Measurements from ENCODE around the gene COL23A1. TPM values are rescaled to one million over a fixed set of nuclear protein-coding genes. Genes with fewer than 3 reads are reported as not detected.

Gene COL23A1
- total and polyA plus RNA-seq, 2 experiments from 2014 or later: 4.8 to 8.2 TPM

DNA sequence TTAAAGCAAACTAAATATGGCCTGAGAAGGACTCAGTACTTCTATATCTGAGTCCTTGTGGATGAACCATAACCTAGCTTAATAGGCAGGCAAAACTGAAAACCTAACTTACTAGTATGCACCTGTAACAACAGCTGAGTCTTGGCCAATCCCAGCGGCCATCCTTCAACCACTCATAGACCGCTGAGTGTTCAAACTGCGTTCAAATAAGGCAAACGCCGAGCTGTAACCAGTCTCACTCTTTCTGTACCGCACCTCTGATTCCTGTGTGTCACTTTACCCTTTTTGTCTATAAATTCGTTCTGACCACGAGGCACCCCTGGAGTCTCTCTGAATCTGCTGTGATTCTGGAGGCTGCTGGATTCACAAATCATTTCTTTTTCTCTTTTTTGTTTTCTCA is 170.5 kb downstream of the COL23A1 start:
- Histone ChIP-seq H3K4me2 (peak overlapping the region; percentile 67; the same call in 1 of the 2 replicates), H3F3A (replicated peaks; ENCODE audit: low read depth) (no peaks in the 10 kb centered on the region), H3K27ac (ENCODE audit: low read depth) (peak overlapping the region; percentile 92), H3K9me2 (ENCODE audit: insufficient read depth) (no peaks in the 10 kb centered on the region), H2AFZ (peak overlapping the region; percentile 69; the same call in 1 of the 2 replicates), H3K4me1 (ENCODE audit: insufficient read depth) (peaks cover 29% of the 10 kb centered on the region), H3K27me3 (ENCODE audit: insufficient read depth) (no peaks in the 10 kb centered on the region), H4K20me1 (replicated peaks; ENCODE audit: insufficient read depth) (no peaks in the 10 kb centered on the region), H3K4me3 (no peak overlapping the region), H3K79me2 (replicated peaks; ENCODE audit: insufficient read depth) (no peaks in the 10 kb centered on the region; the same call in 1 of the 2 replicates), H3K36me3 (ENCODE audit: insufficient read depth) (no peaks in the 10 kb centered on the region)
- Mint-ChIP-seq H3K9me3 (no peaks in the 10 kb centered on the region), H3K27ac (peak overlapping the region; percentile 19), H3K27me3 (ENCODE audit: insufficient read depth, low read depth, poor library complexity) (peaks cover 12% of the 10 kb centered on the region), H3K4me1 (peaks cover 51% of the 10 kb centered on the region), H3K36me3 (ENCODE audit: low read depth) (no peaks in the 10 kb centered on the region), H3K4me3 (peak overlapping the region; percentile 16; the same call in 1 of the 3 replicates)
- TF ChIP-seq, protein P1, sequence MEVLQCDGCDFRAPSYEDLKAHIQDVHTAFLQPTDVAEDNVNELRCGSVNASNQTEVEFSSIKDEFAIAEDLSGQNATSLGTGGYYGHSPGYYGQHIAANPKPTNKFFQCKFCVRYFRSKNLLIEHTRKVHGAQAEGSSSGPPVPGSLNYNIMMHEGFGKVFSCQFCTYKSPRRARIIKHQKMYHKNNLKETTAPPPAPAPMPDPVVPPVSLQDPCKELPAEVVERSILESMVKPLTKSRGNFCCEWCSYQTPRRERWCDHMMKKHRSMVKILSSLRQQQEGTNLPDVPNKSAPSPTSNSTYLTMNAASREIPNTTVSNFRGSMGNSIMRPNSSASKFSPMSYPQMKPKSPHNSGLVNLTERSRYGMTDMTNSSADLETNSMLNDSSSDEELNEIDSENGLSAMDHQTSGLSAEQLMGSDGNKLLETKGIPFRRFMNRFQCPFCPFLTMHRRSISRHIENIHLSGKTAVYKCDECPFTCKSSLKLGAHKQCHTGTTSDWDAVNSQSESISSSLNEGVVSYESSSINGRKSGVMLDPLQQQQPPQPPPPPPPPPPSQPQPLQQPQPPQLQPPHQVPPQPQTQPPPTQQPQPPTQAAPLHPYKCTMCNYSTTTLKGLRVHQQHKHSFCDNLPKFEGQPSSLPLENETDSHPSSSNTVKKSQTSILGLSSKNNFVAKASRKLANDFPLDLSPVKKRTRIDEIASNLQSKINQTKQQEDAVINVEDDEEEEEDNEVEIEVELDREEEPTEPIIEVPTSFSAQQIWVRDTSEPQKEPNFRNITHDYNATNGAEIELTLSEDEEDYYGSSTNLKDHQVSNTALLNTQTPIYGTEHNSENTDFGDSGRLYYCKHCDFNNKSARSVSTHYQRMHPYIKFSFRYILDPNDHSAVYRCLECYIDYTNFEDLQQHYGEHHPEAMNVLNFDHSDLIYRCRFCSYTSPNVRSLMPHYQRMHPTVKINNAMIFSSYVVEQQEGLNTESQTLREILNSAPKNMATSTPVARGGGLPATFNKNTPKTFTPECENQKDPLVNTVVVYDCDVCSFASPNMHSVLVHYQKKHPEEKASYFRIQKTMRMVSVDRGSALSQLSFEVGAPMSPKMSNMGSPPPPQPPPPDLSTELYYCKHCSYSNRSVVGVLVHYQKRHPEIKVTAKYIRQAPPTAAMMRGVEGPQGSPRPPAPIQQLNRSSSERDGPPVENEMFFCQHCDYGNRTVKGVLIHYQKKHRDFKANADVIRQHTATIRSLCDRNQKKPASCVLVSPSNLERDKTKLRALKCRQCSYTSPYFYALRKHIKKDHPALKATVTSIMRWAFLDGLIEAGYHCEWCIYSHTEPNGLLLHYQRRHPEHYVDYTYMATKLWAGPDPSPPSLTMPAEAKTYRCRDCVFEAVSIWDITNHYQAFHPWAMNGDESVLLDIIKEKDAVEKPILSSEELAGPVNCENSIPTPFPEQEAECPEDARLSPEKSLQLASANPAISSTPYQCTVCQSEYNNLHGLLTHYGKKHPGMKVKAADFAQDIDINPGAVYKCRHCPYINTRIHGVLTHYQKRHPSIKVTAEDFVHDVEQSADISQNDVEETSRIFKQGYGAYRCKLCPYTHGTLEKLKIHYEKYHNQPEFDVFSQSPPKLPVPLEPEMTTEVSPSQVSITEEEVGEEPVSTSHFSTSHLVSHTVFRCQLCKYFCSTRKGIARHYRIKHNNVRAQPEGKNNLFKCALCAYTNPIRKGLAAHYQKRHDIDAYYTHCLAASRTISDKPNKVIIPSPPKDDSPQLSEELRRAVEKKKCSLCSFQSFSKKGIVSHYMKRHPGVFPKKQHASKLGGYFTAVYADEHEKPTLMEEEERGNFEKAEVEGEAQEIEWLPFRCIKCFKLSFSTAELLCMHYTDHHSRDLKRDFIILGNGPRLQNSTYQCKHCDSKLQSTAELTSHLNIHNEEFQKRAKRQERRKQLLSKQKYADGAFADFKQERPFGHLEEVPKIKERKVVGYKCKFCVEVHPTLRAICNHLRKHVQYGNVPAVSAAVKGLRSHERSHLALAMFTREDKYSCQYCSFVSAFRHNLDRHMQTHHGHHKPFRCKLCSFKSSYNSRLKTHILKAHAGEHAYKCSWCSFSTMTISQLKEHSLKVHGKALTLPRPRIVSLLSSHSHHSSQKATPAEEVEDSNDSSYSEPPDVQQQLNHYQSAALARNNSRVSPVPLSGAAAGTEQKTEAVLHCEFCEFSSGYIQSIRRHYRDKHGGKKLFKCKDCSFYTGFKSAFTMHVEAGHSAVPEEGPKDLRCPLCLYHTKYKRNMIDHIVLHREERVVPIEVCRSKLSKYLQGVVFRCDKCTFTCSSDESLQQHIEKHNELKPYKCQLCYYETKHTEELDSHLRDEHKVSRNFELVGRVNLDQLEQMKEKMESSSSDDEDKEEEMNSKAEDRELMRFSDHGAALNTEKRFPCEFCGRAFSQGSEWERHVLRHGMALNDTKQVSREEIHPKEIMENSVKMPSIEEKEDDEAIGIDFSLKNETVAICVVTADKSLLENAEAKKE (CRISPR knock-in tag; IDR thresholded peaks at IDR 0.05): no peak
- TF ChIP-seq, protein P2, sequence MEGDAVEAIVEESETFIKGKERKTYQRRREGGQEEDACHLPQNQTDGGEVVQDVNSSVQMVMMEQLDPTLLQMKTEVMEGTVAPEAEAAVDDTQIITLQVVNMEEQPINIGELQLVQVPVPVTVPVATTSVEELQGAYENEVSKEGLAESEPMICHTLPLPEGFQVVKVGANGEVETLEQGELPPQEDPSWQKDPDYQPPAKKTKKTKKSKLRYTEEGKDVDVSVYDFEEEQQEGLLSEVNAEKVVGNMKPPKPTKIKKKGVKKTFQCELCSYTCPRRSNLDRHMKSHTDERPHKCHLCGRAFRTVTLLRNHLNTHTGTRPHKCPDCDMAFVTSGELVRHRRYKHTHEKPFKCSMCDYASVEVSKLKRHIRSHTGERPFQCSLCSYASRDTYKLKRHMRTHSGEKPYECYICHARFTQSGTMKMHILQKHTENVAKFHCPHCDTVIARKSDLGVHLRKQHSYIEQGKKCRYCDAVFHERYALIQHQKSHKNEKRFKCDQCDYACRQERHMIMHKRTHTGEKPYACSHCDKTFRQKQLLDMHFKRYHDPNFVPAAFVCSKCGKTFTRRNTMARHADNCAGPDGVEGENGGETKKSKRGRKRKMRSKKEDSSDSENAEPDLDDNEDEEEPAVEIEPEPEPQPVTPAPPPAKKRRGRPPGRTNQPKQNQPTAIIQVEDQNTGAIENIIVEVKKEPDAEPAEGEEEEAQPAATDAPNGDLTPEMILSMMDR (conservative IDR thresholded peaks at IDR 0.05; ENCODE audit: low read depth in 2 of 2): no peak
- no peak for TF ChIP-seq JUNB (IDR thresholded peaks at IDR 0.05; ENCODE audit: unreplicated experiment)
- no peak for DNase-seq (ENCODE audit: low spot score)
- ATAC-seq: no peak

DNA sequence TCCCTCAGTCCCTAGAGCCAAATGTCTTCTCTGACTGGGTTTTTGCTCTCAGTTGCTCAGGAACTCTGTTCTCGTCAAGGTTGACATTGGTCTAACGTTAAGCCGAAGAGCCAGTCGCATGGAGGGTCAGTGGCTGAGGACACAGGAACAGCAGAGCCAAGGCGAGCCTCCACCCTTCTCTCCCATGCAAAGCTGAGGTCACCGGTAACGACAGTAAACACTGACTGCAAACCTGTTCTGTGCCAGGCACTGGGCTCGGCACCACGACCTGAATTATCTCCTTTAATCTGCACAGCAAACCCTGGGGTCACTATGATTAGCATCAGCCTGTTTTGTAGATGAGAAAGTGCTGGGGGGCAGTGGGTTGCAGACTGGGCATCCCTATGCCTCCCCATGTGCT is 171.0 kb downstream of the COL23A1 start:
- Histone ChIP-seq H2AFZ (no peak overlapping the region), H3K36me3 (ENCODE audit: insufficient read depth) (no peaks in the 10 kb centered on the region), H4K20me1 (replicated peaks; ENCODE audit: insufficient read depth) (no peaks in the 10 kb centered on the region), H3K4me2 (0 out of 2 replicates have a peak overlapping the region, but pooled peaks have one; percentile 67), H3K4me3 (no peak overlapping the region), H3K4me1 (ENCODE audit: insufficient read depth) (peaks cover 29% of the 10 kb centered on the region), H3F3A (replicated peaks; ENCODE audit: low read depth) (no peaks in the 10 kb centered on the region), H3K27me3 (ENCODE audit: insufficient read depth) (no peaks in the 10 kb centered on the region), H3K9me2 (ENCODE audit: insufficient read depth) (no peaks in the 10 kb centered on the region), H3K79me2 (replicated peaks; ENCODE audit: insufficient read depth) (no peaks in the 10 kb centered on the region; the same call in 1 of the 2 replicates), H3K27ac (ENCODE audit: low read depth) (no peak overlapping the region)
- DNase-seq (ENCODE audit: low spot score) (no peak), ATAC-seq (no peak)
- Mint-ChIP-seq H3K36me3 (ENCODE audit: low read depth) (no peaks in the 10 kb centered on the region), H3K4me3 (no peak overlapping the region; the same call in 2 of the 3 replicates), H3K9me3 (no peaks in the 10 kb centered on the region), H3K27me3 (ENCODE audit: insufficient read depth, low read depth, poor library complexity) (peaks cover 12% of the 10 kb centered on the region), H3K27ac (peak overlapping the region; percentile 38; the same call in 1 of the 2 replicates), H3K4me1 (peaks cover 49% of the 10 kb centered on the region)
- TF ChIP-seq, protein P2 (conservative IDR thresholded peaks at IDR 0.05; ENCODE audit: low read depth in 2 of 2): no peak
- TF ChIP-seq EZH2 (IDR thresholded peaks at IDR 0.05; ENCODE audit: low read depth, unreplicated experiment) (no peak), POLR2AphosphoS5 (IDR thresholded peaks at IDR 0.05; ENCODE audit: low read depth) (no peak), NANOG (IDR thresholded peaks at IDR 0.05; ENCODE audit: borderline replicate concordance) (no peak)
- TF ChIP-seq, protein P3, sequence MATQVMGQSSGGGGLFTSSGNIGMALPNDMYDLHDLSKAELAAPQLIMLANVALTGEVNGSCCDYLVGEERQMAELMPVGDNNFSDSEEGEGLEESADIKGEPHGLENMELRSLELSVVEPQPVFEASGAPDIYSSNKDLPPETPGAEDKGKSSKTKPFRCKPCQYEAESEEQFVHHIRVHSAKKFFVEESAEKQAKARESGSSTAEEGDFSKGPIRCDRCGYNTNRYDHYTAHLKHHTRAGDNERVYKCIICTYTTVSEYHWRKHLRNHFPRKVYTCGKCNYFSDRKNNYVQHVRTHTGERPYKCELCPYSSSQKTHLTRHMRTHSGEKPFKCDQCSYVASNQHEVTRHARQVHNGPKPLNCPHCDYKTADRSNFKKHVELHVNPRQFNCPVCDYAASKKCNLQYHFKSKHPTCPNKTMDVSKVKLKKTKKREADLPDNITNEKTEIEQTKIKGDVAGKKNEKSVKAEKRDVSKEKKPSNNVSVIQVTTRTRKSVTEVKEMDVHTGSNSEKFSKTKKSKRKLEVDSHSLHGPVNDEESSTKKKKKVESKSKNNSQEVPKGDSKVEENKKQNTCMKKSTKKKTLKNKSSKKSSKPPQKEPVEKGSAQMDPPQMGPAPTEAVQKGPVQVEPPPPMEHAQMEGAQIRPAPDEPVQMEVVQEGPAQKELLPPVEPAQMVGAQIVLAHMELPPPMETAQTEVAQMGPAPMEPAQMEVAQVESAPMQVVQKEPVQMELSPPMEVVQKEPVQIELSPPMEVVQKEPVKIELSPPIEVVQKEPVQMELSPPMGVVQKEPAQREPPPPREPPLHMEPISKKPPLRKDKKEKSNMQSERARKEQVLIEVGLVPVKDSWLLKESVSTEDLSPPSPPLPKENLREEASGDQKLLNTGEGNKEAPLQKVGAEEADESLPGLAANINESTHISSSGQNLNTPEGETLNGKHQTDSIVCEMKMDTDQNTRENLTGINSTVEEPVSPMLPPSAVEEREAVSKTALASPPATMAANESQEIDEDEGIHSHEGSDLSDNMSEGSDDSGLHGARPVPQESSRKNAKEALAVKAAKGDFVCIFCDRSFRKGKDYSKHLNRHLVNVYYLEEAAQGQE (IDR thresholded peaks at IDR 0.05; ENCODE audit: unreplicated experiment): no peak

Measured in GM23338 (cell line).